Measurements from ENCODE around the gene B3GAT1. TPM values are rescaled to one million over a fixed set of nuclear protein-coding genes. Genes with fewer than 3 reads are reported as not detected.

B3GAT1 gene
- total RNA-seq, 1 donor from 2014 or later: 1.9 TPM

GRCh38 chr11:134364261-134364660 is 47.8 kb downstream of the B3GAT1 start:
- H3K36me3 Mint-ChIP-seq (ENCODE audit: low read depth, unreplicated experiment): no peaks in the 10 kb centered on the region
- no peak for TF ChIP-seq EZH2 (IDR thresholded peaks at IDR 0.05; ENCODE audit: insufficient read depth, low read length)
- no peak for TF ChIP-seq CTCF (IDR thresholded peaks at IDR 0.05; ENCODE audit: insufficient read depth, low read depth, low read length)
- H3K4me3 Mint-ChIP-seq (ENCODE audit: unreplicated experiment): no peak overlapping the region
- peaks cover 51% of the 10 kb centered on the region for H3K27me3 Mint-ChIP-seq (ENCODE audit: low read depth, unreplicated experiment)
- no peak for FAIRE-seq
- H3K27ac Mint-ChIP-seq (ENCODE audit: unreplicated experiment): no peak overlapping the region
- H3K36me3 ChIP-seq (ENCODE audit: insufficient read depth, low read length): no peaks in the 10 kb centered on the region
- H3K4me2 ChIP-seq (ENCODE audit: low read length): no peak overlapping the region
- no peak overlapping the region for H3K9ac ChIP-seq (ENCODE audit: low read length)
- H3K4me1 ChIP-seq (ENCODE audit: insufficient read depth, low read length): no peaks in the 10 kb centered on the region
- H3K9me3 Mint-ChIP-seq (ENCODE audit: unreplicated experiment): no peaks in the 10 kb centered on the region
- no peak overlapping the region for H3K4me3 ChIP-seq (ENCODE audit: insufficient read depth, low read depth, low read length)
- no peaks in the 10 kb centered on the region for H3K9me3 ChIP-seq (ENCODE audit: insufficient read depth, low read depth, low read length)
- H3K27me3 ChIP-seq (ENCODE audit: insufficient read depth, low read length): no peaks in the 10 kb centered on the region
- no peaks in the 10 kb centered on the region for H3K79me2 ChIP-seq (ENCODE audit: insufficient read depth, low read length)
- no peaks in the 10 kb centered on the region for H4K20me1 ChIP-seq (ENCODE audit: insufficient read depth, low read length)
- H3K27ac ChIP-seq (ENCODE audit: low read depth, low read length): no peak overlapping the region
- H2AFZ ChIP-seq (ENCODE audit: low read depth, low read length): no peak overlapping the region
- no peak for DNase-seq (ENCODE audit: low read depth)
- no peaks in the 10 kb centered on the region for H3K4me1 Mint-ChIP-seq (ENCODE audit: low read depth, unreplicated experiment)

GRCh38 chr11:134363592-134363991 is 48.5 kb downstream of the B3GAT1 start:
- Histone ChIP-seq H3K79me2 (ENCODE audit: insufficient read depth, low read length) (no peaks in the 10 kb centered on the region), H3K9ac (ENCODE audit: low read length) (no peak overlapping the region), H3K4me2 (ENCODE audit: low read length) (no peak overlapping the region), H3K4me3 (ENCODE audit: insufficient read depth, low read depth, low read length) (no peak overlapping the region), H3K27me3 (ENCODE audit: insufficient read depth, low read length) (no peaks in the 10 kb centered on the region), H3K36me3 (ENCODE audit: insufficient read depth, low read length) (no peaks in the 10 kb centered on the region), H4K20me1 (ENCODE audit: insufficient read depth, low read length) (no peaks in the 10 kb centered on the region), H2AFZ (ENCODE audit: low read depth, low read length) (no peak overlapping the region), H3K4me1 (ENCODE audit: insufficient read depth, low read length) (no peaks in the 10 kb centered on the region), H3K27ac (ENCODE audit: low read depth, low read length) (no peak overlapping the region), H3K9me3 (ENCODE audit: insufficient read depth, low read depth, low read length) (no peaks in the 10 kb centered on the region)
- no peak for DNase-seq (ENCODE audit: low read depth)
- TF ChIP-seq EZH2 (IDR thresholded peaks at IDR 0.05; ENCODE audit: insufficient read depth, low read length) (no peak), CTCF (IDR thresholded peaks at IDR 0.05; ENCODE audit: insufficient read depth, low read depth, low read length) (no peak)
- Mint-ChIP-seq H3K36me3 (ENCODE audit: low read depth, unreplicated experiment) (no peaks in the 10 kb centered on the region), H3K9me3 (ENCODE audit: unreplicated experiment) (no peaks in the 10 kb centered on the region), H3K4me3 (ENCODE audit: unreplicated experiment) (no peak overlapping the region), H3K27ac (ENCODE audit: unreplicated experiment) (no peak overlapping the region), H3K27me3 (ENCODE audit: low read depth, unreplicated experiment) (peaks cover 53% of the 10 kb centered on the region), H3K4me1 (ENCODE audit: low read depth, unreplicated experiment) (no peaks in the 10 kb centered on the region)
- no peak for FAIRE-seq

- Histone ChIP-seq H3K4me1 (ENCODE audit: insufficient read depth, low read length) (no peaks in the 10 kb centered on the region), H3K4me3 (ENCODE audit: insufficient read depth, low read depth, low read length) (no peak overlapping the region), H4K20me1 (ENCODE audit: insufficient read depth, low read length) (no peaks in the 10 kb centered on the region), H2AFZ (ENCODE audit: low read depth, low read length) (no peak overlapping the region), H3K79me2 (ENCODE audit: insufficient read depth, low read length) (no peaks in the 10 kb centered on the region), H3K27ac (ENCODE audit: low read depth, low read length) (no peak overlapping the region), H3K27me3 (ENCODE audit: insufficient read depth, low read length) (no peaks in the 10 kb centered on the region), H3K9me3 (ENCODE audit: insufficient read depth, low read depth, low read length) (no peaks in the 10 kb centered on the region), H3K9ac (ENCODE audit: low read length) (no peak overlapping the region), H3K4me2 (ENCODE audit: low read length) (no peak overlapping the region), H3K36me3 (ENCODE audit: insufficient read depth, low read length) (no peaks in the 10 kb centered on the region)
- H3K4me1 Mint-ChIP-seq (ENCODE audit: low read depth, unreplicated experiment): no peaks in the 10 kb centered on the region
- H3K27ac Mint-ChIP-seq (ENCODE audit: unreplicated experiment): no peak overlapping the region
- DNase-seq (ENCODE audit: low read depth) (no peak), FAIRE-seq (no peak)
- TF ChIP-seq EZH2 (IDR thresholded peaks at IDR 0.05; ENCODE audit: insufficient read depth, low read length): no peak
- no peak for TF ChIP-seq CTCF (IDR thresholded peaks at IDR 0.05; ENCODE audit: insufficient read depth, low read depth, low read length)
- H3K4me3 Mint-ChIP-seq (ENCODE audit: unreplicated experiment): no peak overlapping the region
- H3K9me3 Mint-ChIP-seq (ENCODE audit: unreplicated experiment): no peaks in the 10 kb centered on the region
- peaks cover 56% of the 10 kb centered on the region for H3K27me3 Mint-ChIP-seq (ENCODE audit: low read depth, unreplicated experiment)
- H3K36me3 Mint-ChIP-seq (ENCODE audit: low read depth, unreplicated experiment): no peaks in the 10 kb centered on the region
These were observed 48.9 kb downstream of the B3GAT1 start for GRCh38 chr11:134363161-134363560.
